ENCODE data around the gene ZNF184. TPM values are rescaled to one million over a fixed set of nuclear protein-coding genes. Genes with fewer than 3 reads are reported as not detected.

ZNF184 gene
- total and polyA plus RNA-seq, 9 of the 15 experiments (the other 6 are each of a cell fraction or from before 2014, with no cell fraction given): 7.6 to 22.2 (median 12.8) TPM

DNA sequence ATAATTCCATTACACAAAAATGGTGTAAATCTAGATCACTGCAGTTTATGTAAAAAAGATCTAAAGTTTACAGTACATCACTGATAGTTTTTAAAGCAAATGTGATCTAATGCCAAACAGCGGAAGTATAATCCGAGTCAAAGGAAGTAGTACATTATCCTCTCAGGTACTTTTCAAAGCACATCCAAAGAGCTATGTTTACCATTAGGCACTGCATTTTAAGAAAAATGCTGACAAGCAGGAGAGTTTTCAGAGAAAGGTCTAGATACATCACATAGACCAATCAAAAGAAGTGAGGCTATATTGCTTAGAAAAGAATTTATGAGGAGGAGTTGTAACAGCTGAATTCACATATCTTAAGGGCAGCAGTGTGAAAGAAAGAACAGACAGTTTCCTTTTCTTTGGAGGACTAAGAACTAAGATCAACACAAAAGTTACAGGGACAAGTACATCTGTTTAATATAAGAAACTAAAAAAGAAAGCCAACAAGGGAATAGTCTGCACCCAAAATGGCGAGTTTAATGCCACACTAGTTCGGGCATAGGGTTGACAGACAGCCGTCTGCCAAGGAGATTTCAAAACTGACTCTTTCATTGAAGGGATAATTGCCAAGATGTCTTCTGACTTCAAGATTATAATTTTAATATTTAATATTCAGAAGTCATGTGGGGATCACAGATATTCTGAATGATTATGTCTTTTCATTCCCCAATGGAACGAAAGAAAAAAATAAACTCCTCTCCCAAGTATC lies 1.4 kb downstream of the ZNF184 start (continued):
- TF ChIP-seq, protein P1, sequence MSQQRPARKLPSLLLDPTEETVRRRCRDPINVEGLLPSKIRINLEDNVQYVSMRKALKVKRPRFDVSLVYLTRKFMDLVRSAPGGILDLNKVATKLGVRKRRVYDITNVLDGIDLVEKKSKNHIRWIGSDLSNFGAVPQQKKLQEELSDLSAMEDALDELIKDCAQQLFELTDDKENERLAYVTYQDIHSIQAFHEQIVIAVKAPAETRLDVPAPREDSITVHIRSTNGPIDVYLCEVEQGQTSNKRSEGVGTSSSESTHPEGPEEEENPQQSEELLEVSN (IDR thresholded peaks at IDR 0.05; ENCODE audit: borderline replicate concordance in 1 of 2, extremely low read depth in 1 of 2, insufficient read depth in 1 of 2, insufficient read length in 1 of 2, low read depth in 1 of 2, low read length in 1 of 2, poor library complexity in 1 of 2, severe bottlenecking in 1 of 2): no peak
- no peak for TF ChIP-seq NONO (IDR thresholded peaks at IDR 0.05; ENCODE audit: low read depth in 2 of 2, low read length in 1 of 2)
- TF ChIP-seq GATAD2B (IDR thresholded peaks at IDR 0.05; ENCODE audit: borderline replicate concordance): no peak
- TF ChIP-seq TSC22D4 (tag; IDR thresholded peaks at IDR 0.05): no peak
- TF ChIP-seq KAT8 (IDR thresholded peaks at IDR 0.05; ENCODE audit: low read depth): no peak
- TF ChIP-seq ZNF589 (CRISPR knock-in tag; IDR thresholded peaks at IDR 0.05; ENCODE audit: low read depth): no peak
- TF ChIP-seq PURB (CRISPR knock-in tag; IDR thresholded peaks at IDR 0.05; ENCODE audit: low read depth): no peak
- TF ChIP-seq SNIP1 (IDR thresholded peaks at IDR 0.05; ENCODE audit: low read depth): no peak
- TF ChIP-seq KDM4B (IDR thresholded peaks at IDR 0.05; ENCODE audit: borderline replicate concordance in 2 of 2, low read depth in 1 of 2): no peak
- TF ChIP-seq TAF15 (IDR thresholded peaks at IDR 0.05; ENCODE audit: low read depth, low read length): no peak
- TF ChIP-seq, protein P2, sequence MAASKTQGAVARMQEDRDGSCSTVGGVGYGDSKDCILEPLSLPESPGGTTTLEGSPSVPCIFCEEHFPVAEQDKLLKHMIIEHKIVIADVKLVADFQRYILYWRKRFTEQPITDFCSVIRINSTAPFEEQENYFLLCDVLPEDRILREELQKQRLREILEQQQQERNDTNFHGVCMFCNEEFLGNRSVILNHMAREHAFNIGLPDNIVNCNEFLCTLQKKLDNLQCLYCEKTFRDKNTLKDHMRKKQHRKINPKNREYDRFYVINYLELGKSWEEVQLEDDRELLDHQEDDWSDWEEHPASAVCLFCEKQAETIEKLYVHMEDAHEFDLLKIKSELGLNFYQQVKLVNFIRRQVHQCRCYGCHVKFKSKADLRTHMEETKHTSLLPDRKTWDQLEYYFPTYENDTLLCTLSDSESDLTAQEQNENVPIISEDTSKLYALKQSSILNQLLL (CRISPR knock-in tag; IDR thresholded peaks at IDR 0.05; ENCODE audit: borderline replicate concordance): no peak
- no peak for TF ChIP-seq NFXL1 (CRISPR knock-in tag; IDR thresholded peaks at IDR 0.05)
- TF ChIP-seq, protein P3, sequence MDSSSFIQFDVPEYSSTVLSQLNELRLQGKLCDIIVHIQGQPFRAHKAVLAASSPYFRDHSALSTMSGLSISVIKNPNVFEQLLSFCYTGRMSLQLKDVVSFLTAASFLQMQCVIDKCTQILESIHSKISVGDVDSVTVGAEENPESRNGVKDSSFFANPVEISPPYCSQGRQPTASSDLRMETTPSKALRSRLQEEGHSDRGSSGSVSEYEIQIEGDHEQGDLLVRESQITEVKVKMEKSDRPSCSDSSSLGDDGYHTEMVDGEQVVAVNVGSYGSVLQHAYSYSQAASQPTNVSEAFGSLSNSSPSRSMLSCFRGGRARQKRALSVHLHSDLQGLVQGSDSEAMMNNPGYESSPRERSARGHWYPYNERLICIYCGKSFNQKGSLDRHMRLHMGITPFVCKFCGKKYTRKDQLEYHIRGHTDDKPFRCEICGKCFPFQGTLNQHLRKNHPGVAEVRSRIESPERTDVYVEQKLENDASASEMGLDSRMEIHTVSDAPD (CRISPR knock-in tag; IDR thresholded peaks at IDR 0.05): no peak
- no peak for TF ChIP-seq IFI16 (CRISPR knock-in tag; IDR thresholded peaks at IDR 0.05)
- TF ChIP-seq ZEB2 (IDR thresholded peaks at IDR 0.05): no peak
- TF ChIP-seq SRSF1 (IDR thresholded peaks at IDR 0.05; ENCODE audit: low read depth, low read length): no peak
- no peak for TF ChIP-seq MTA3 (IDR thresholded peaks at IDR 0.05; ENCODE audit: borderline replicate concordance)
- no peak for TF ChIP-seq HCFC1 (IDR thresholded peaks at IDR 0.05; ENCODE audit: low read depth, low read length)
- 0 out of 2 replicates have a peak, but pooled peaks have one; percentile 22 for TF ChIP-seq ZKSCAN8 (CRISPR knock-in tag; IDR thresholded peaks at IDR 0.05)
- no peak for TF ChIP-seq FOXK2 (conservative IDR thresholded peaks at IDR 0.05 in 1 of 2, IDR thresholded peaks at IDR 0.05 in 1 of 2; ENCODE audit: low read depth in 2 of 2)
- no peak for TF ChIP-seq FOXP1 (CRISPR knock-in tag; IDR thresholded peaks at IDR 0.05)
- 0 out of 2 replicates have a peak, but pooled peaks have one; percentile 25 for TF ChIP-seq FOXJ2 (tag; IDR thresholded peaks at IDR 0.05)
- TF ChIP-seq, protein P4, sequence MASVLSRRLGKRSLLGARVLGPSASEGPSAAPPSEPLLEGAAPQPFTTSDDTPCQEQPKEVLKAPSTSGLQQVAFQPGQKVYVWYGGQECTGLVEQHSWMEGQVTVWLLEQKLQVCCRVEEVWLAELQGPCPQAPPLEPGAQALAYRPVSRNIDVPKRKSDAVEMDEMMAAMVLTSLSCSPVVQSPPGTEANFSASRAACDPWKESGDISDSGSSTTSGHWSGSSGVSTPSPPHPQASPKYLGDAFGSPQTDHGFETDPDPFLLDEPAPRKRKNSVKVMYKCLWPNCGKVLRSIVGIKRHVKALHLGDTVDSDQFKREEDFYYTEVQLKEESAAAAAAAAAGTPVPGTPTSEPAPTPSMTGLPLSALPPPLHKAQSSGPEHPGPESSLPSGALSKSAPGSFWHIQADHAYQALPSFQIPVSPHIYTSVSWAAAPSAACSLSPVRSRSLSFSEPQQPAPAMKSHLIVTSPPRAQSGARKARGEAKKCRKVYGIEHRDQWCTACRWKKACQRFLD (CRISPR knock-in tag; IDR thresholded peaks at IDR 0.05): no peak

Measured in K562 (cell line).